Lower lobe of right lung (tissue), 2 donors: ENCODE data around the gene SUPT16H. TPM values are rescaled to one million over a fixed set of nuclear protein-coding genes. Genes with fewer than 3 reads are reported as not detected.
A peak's percentile ranks its signal among the peaks of the same experiment; 100 is the strongest.

Experiments
- ATAC-seq, 2 donors: fragments of 200-7000 bp; cut with Tn5 transposase; one replicate each; pipeline ENCODE4 v1.9.1; 2020 to 2022; ENCODE audit warnings: mild to moderate bottlenecking in 2 of 2, moderate library complexity in 2 of 2
- DNase-seq: peaks from one replicate; pipeline ENCODE4 v3.0.0-alpha.2; 2020
- H3K27ac ChIP-seq: fragments of 200-600 bp; one replicate; pipeline ENCODE4 v1.8.0; 2022
- H3K27me3 ChIP-seq: fragments of 200-600 bp; one replicate; pipeline ENCODE4 v1.8.0; 2022; ENCODE audit warnings: low read depth
- H3K36me3 ChIP-seq: fragments of 200-600 bp; one replicate; pipeline ENCODE4 v1.8.0; 2022; ENCODE audit warnings: mild to moderate bottlenecking
- H3K4me1 ChIP-seq: fragments of 200-600 bp; one replicate; pipeline ENCODE4 v1.8.0; 2022
- H3K4me3 ChIP-seq: fragments of 200-600 bp; one replicate; pipeline ENCODE4 v1.8.0; 2022; ENCODE audit warnings: mild to moderate bottlenecking
- H3K9me3 ChIP-seq: fragments of 200-600 bp; one replicate; pipeline ENCODE4 v1.8.0; 2022
- intact Hi-C: fragments of 100-400 bp; cut with DNase I; formaldehyde crosslinking; loops from one replicate; pipeline ENCODE4 v1.11.0; 2022
- long read RNA-seq: library from polyadenylated mRNA; unstranded; transcript quantifications from one replicate; pipeline ENCODE4 v2.0.0, GENCODE V29; 2021
- total RNA-seq: library from RNA; stranded (reverse); fragmentation: NEBNext Ultra II Directional; extraction: Animal tissue kit (Norgen Biotek cat#: 25700); gene quantifications from one replicate; pipeline ENCODE4 v1.2.1, GENCODE V29; 2021
- TF ChIP-seq, protein P1 (sequence below): fragments of 200-600 bp; IDR thresholded peaks from one replicate; pipeline ENCODE4 v1.8.0; 2022; ENCODE audit warnings: antibody characterized with exemption, mild to moderate bottlenecking
- donor health status: DM: no; HTN: yes; CAD: no; lungs with severe emphysema.

The SUPT16H gene
- total RNA-seq, result 49.9 TPM
- long read RNA-seq, full-length matches to known transcripts, result 60 of 110 reads
- long read RNA-seq, partial matches to known transcripts, result 44 of 110 reads
- long read RNA-seq, other reads (novel, unspliced or antisense), result 6 of 110 reads

DNA sequence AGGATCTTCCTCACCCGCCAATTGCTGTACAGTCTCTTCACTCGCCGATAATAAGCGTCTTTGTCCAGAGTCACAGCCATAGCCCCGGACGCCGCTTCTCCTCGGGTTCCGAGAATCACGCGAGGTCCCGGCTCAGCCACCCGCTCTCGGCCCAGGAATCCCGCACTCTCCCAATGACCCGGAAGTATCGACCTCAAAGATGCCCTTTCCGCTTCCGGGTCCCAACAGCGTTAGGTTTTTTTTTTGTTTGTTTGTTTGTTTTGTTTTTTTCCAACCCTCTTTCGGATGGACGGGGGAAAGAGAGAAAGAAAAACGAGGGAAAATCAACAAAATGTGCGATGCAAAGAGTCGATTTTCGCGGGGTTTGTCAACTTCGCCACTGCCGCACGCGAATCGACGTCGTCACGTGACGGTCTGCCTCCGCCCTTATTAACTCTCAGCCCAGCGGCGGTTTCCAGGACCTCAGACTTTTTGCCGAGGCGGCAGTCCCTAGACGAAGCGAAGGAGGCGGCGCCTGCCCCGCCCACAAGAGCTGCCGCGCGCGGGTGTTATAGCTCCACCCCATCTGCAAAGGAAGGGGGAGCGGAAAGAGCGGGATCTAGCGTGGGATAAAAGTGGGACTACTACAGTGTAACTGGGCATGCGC is at the start of gene SUPT16H:
Gene SUPT16H (minus strand): TSS at position 172 of the 646 bp plus-strand sequence. CDS start 92 bp downstream, at position 80.
- Histone ChIP-seq H3K36me3 (peaks cover 38% of the 10 kb centered on the region), H3K9me3 (no peaks in the 10 kb centered on the region), H3K4me3 (peak within 1 kb of the TSS; percentile 79), H3K27ac (peak within 1 kb of the TSS; percentile 91), H3K27me3 (no peaks in the 10 kb centered on the region), H3K4me1 (peaks cover 25% of the 10 kb centered on the region)
- peak; percentile 99 for ATAC-seq
- TF ChIP-seq, protein P1, sequence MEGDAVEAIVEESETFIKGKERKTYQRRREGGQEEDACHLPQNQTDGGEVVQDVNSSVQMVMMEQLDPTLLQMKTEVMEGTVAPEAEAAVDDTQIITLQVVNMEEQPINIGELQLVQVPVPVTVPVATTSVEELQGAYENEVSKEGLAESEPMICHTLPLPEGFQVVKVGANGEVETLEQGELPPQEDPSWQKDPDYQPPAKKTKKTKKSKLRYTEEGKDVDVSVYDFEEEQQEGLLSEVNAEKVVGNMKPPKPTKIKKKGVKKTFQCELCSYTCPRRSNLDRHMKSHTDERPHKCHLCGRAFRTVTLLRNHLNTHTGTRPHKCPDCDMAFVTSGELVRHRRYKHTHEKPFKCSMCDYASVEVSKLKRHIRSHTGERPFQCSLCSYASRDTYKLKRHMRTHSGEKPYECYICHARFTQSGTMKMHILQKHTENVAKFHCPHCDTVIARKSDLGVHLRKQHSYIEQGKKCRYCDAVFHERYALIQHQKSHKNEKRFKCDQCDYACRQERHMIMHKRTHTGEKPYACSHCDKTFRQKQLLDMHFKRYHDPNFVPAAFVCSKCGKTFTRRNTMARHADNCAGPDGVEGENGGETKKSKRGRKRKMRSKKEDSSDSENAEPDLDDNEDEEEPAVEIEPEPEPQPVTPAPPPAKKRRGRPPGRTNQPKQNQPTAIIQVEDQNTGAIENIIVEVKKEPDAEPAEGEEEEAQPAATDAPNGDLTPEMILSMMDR, result no peak
- intact Hi-C loops, result no loop called here
- peak; percentile 99 for DNase-seq

DNA sequence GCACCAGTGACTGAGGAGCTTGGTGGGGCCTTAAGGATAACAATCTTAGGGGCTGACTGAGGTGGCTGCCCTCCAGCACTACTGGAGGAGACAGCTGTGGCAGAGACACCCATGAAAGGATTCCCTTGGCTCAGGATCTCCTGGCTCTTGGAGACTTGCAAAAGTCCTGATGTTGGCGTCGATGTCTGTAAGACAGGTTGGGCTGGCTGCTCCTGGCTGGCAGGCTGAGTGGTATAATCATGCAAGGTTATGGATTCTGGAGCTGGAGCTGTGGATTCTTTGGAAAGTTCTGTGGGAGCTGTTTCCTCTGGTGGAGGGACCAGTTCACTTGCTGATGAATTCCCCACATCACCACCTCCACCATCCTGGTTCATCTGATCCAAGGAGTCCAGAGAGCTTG is 47.3 kb upstream of the SUPT16H start:
- H3K36me3 ChIP-seq, result peaks cover 57% of the 10 kb centered on the region
- no peak overlapping the region for H3K27ac ChIP-seq

DNA sequence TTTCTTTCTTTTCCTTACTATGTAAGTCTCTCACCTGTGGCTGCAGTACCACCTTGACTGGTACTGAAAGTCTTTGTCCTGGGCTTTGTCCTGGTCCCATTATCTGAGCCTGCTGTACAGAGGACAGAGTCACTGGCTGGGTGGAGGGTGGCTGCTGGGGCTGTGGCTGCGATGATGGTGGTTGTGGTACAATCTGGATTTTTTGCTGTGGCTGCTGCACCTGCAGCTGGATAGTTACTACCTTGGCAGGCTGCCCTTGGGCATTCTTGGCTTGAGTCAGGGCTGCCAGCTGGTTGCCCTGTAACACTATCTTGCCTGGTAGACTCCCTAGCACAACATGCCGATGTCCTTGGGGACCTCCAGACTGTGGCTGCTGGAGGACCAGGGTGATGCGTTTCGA is 45.1 kb upstream of the SUPT16H start:
- DNase-seq, result no peak
- Histone ChIP-seq H3K4me3 (no peak overlapping the region), H3K4me1 (no peaks in the 10 kb centered on the region), H3K27ac (no peak overlapping the region), H3K9me3 (no peaks in the 10 kb centered on the region), H3K27me3 (no peaks in the 10 kb centered on the region), H3K36me3 (peaks cover 79% of the 10 kb centered on the region)
- intact Hi-C loops, result no loop called here
- no peak for ATAC-seq
- TF ChIP-seq, protein P1, result no peak

More for the DNA sequence above, 47.3 kb upstream of the SUPT16H start:
- H3K4me3 ChIP-seq, result no peak overlapping the region
- H3K27me3 ChIP-seq, result no peaks in the 10 kb centered on the region
- intact Hi-C loops, result no loop called here
- TF ChIP-seq, protein P1, result no peak
- DNase-seq, result no peak
- H3K4me1 ChIP-seq, result peaks cover 16% of the 10 kb centered on the region
- no peaks in the 10 kb centered on the region for H3K9me3 ChIP-seq
- ATAC-seq, result no peak

DNA sequence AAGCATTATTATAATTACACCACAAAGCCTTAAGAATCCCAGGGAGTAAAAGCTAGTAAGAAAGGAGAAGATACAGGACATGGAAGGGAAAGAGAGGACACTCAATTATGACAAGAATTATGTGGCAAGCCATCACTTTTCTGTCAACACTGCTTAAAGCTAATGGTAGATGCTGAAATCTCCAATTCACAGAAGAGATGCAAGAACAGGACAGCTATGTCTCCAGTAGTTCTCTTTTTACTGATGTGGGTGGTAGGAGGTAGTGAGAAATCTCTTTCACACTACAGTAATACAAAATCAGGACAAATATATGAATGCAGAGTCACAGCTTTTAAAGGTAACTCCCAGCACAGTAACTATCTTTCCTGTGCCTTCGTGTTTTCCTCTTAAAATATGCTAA is 42.9 kb upstream of the SUPT16H start:
- intact Hi-C loops, result no loop called here
- Histone ChIP-seq H3K27ac (no peak overlapping the region), H3K27me3 (no peaks in the 10 kb centered on the region), H3K4me3 (no peak overlapping the region), H3K36me3 (peaks cover 100% of the 10 kb centered on the region), H3K4me1 (no peaks in the 10 kb centered on the region), H3K9me3 (no peaks in the 10 kb centered on the region)
- ATAC-seq (no peak), DNase-seq (no peak)
- TF ChIP-seq, protein P1, result no peak

DNA sequence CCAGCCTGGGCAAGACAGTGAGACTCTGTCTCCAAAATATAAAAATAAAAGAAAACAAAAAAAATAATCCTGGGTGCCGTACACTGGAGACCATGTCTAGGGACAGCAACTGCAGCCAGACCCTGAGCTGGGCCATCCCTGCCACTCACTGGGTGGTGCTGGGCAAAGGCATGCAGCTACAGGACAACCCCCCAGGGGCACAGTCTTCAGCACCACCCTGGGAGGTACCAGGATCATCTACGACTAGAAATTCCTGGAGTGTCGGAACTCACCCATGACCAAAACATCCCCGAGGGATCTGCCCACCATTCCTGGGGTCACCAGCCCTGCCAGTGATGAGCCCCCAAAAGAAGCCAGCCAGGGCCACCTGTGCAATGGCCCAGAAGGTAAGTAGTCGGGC is 35.7 kb upstream of the SUPT16H start:
- intact Hi-C loops, result no loop called here
- H3K4me1 ChIP-seq, result no peaks in the 10 kb centered on the region
- DNase-seq (no peak), ATAC-seq (no peak)
- TF ChIP-seq, protein P1, result no peak
- H3K9me3 ChIP-seq, result no peaks in the 10 kb centered on the region
- no peak overlapping the region for H3K4me3 ChIP-seq
- no peaks in the 10 kb centered on the region for H3K27me3 ChIP-seq
- no peak overlapping the region for H3K27ac ChIP-seq
- H3K36me3 ChIP-seq, result peaks cover 97% of the 10 kb centered on the region
